SU-DHL-6 (cell line): ENCODE measurements around the gene BLOC1S1.

Source experiments
- H2AFZ ChIP-seq: fragments of 200-600 bp; sonication (generic); 2 replicates; pipeline ENCODE4 v1.6.1; 2014; ENCODE audit warnings: low read depth, mild to moderate bottlenecking, moderate library complexity, mixed read lengths, antibody characterized with exemption, low read length; ENCODE audit not compliant: severe bottlenecking
- H3F3A ChIP-seq: fragments of 200-600 bp; shearing (Covaris generic); 2 replicates; pipeline ENCODE4 v1.6.0; 2016; ENCODE audit warnings: antibody characterized with exemption, mild to moderate bottlenecking; ENCODE audit not compliant: insufficient read depth
- H3K27ac ChIP-seq: fragments of 200-600 bp; sonication (generic); 2 replicates; pipeline ENCODE4 v1.5.1; 2016; ENCODE audit warnings: low read depth, mild to moderate bottlenecking, low read length, moderate library complexity, mixed read lengths
- H3K27me3 ChIP-seq: fragments of 200-600 bp; sonication (generic), shearing (Covaris generic); 2 replicates; pipeline ENCODE4 v1.6.0; 2014; ENCODE audit warnings: mild to moderate bottlenecking, low read length
- H3K36me3 ChIP-seq: fragments of 200-600 bp; sonication (generic); 2 replicates; pipeline ENCODE4 v1.6.1; 2014; ENCODE audit warnings: mild to moderate bottlenecking, low read length, mixed read lengths
- H3K4me2 ChIP-seq: fragments of 300-600, 200-600 bp; shearing (Covaris generic), sonication (generic); 2 replicates; pipeline ENCODE4 v1.6.0; 2014; ENCODE audit warnings: low read length, low read depth, mild to moderate bottlenecking; ENCODE audit not compliant: poor library complexity, severe bottlenecking
- H3K4me3 ChIP-seq: fragments of 200-600 bp; sonication (generic); 2 replicates; pipeline ENCODE4 v1.5.1; 2014; ENCODE audit warnings: antibody characterized with exemption, low read length, mild to moderate bottlenecking, mixed read lengths; ENCODE audit not compliant: insufficient read depth, poor library complexity, severe bottlenecking
- H3K79me2 ChIP-seq: fragments of 200-600 bp; sonication (generic); 2 replicates; pipeline ENCODE4 v1.6.1; 2014; ENCODE audit warnings: mild to moderate bottlenecking, low read length, moderate library complexity; ENCODE audit not compliant: insufficient read depth
- H3K9ac ChIP-seq: fragments of 200-600 bp; sonication (generic); 2 replicates; pipeline ENCODE4 v1.7.0; 2014; ENCODE audit warnings: mild to moderate bottlenecking, low read length
- H3K9me2 ChIP-seq: fragments of 200-600 bp; sonication (generic); replicated peaks from 2 replicates; pipeline ENCODE4 v1.6.1; 2014; ENCODE audit warnings: low read length; ENCODE audit not compliant: insufficient read depth
- H3K9me3 ChIP-seq: fragments of 200-600 bp; sonication (generic); 2 replicates; pipeline ENCODE4 v1.6.1; 2014; ENCODE audit warnings: low read length, mixed read lengths; ENCODE audit not compliant: insufficient read depth
- H4K20me1 ChIP-seq: fragments of 200-600 bp; sonication (generic); 2 replicates; pipeline ENCODE4 v1.6.1; 2014; ENCODE audit warnings: low read depth, mild to moderate bottlenecking, antibody characterized with exemption, low read length, moderate library complexity, mixed read lengths
- CTCF ChIP-seq: fragments of 200-600 bp; sonication (generic); IDR thresholded peaks from one replicate; pipeline ENCODE4 v1.5.1; 2017; ENCODE audit warnings: antibody characterized with exemption, mild to moderate bottlenecking, low read length, moderate library complexity; ENCODE audit not compliant: insufficient read depth, poor library complexity, severe bottlenecking
- EZH2phosphoT487 ChIP-seq: fragments of 200-600 bp; sonication (generic), shearing (Covaris generic); conservative IDR thresholded peaks from 2 replicates; pipeline ENCODE4 v1.6.1; 2018; ENCODE audit warnings: mild to moderate bottlenecking, antibody characterized with exemption, low read length, moderate library complexity, mixed read lengths

BLOC1S1 gene

GRCh38 chr12:55683676-55684075 is 32.2 kb upstream of the BLOC1S1 start:
- no peaks in the 10 kb centered on the region for H3K36me3 ChIP-seq
- no peaks in the 10 kb centered on the region for H3K9me2 ChIP-seq
- H3K79me2 ChIP-seq = no peaks in the 10 kb centered on the region
- no peaks in the 10 kb centered on the region for H3F3A ChIP-seq
- H3K9ac ChIP-seq = no peak overlapping the region
- TF ChIP-seq CTCF (no peak), EZH2phosphoT487 (no peak)
- no peak overlapping the region for H3K4me2 ChIP-seq
- no peaks in the 10 kb centered on the region for H4K20me1 ChIP-seq
- H3K4me3 ChIP-seq = no peak overlapping the region
- no peak overlapping the region for H3K27ac ChIP-seq
- H3K9me3 ChIP-seq = no peaks in the 10 kb centered on the region
- H3K27me3 ChIP-seq = 0 out of 2 replicates have a peak, but pooled peaks cover 2% of the 10 kb centered on the region
- no peak overlapping the region for H2AFZ ChIP-seq

GRCh38 chr12:55684761-55685370 is 31.0 kb upstream of the BLOC1S1 start:
- TF ChIP-seq CTCF (no peak), EZH2phosphoT487 (no peak)
- Histone ChIP-seq H3K4me2 (no peak overlapping the region), H2AFZ (no peak overlapping the region), H4K20me1 (no peaks in the 10 kb centered on the region), H3K27me3 (0 out of 2 replicates have a peak, but pooled peaks cover 2% of the 10 kb centered on the region), H3K9me3 (no peaks in the 10 kb centered on the region), H3K9ac (no peak overlapping the region), H3K9me2 (no peaks in the 10 kb centered on the region), H3K36me3 (no peaks in the 10 kb centered on the region), H3F3A (no peaks in the 10 kb centered on the region), H3K27ac (no peak overlapping the region), H3K79me2 (no peaks in the 10 kb centered on the region), H3K4me3 (no peak overlapping the region)

- H3K79me2 ChIP-seq = no peaks in the 10 kb centered on the region
- no peak overlapping the region for H3K4me2 ChIP-seq
- no peaks in the 10 kb centered on the region for H3K9me2 ChIP-seq
- H3F3A ChIP-seq = no peaks in the 10 kb centered on the region
- H3K4me3 ChIP-seq = no peak overlapping the region
- H3K9me3 ChIP-seq = no peaks in the 10 kb centered on the region
- H2AFZ ChIP-seq = no peak overlapping the region
- 0 out of 2 replicates have a peak, but pooled peaks cover under 1% of the 10 kb centered on the region for H3K27me3 ChIP-seq
- H4K20me1 ChIP-seq = no peaks in the 10 kb centered on the region
- H3K27ac ChIP-seq = no peak overlapping the region
- TF ChIP-seq CTCF = no peak
- no peak for TF ChIP-seq EZH2phosphoT487
- no peaks in the 10 kb centered on the region for H3K36me3 ChIP-seq
- H3K9ac ChIP-seq = no peak overlapping the region
These were observed 30.2 kb upstream of the BLOC1S1 start for GRCh38 chr12:55685671-55686070.
